Measurements from ENCODE around the gene WFDC11.
"Not testable (repeated sequence)": the region's sequence is repeated elsewhere in the genome, so short reads cannot be mapped to it uniquely, and the experiment has no call there.

Gene WFDC11

DNA sequence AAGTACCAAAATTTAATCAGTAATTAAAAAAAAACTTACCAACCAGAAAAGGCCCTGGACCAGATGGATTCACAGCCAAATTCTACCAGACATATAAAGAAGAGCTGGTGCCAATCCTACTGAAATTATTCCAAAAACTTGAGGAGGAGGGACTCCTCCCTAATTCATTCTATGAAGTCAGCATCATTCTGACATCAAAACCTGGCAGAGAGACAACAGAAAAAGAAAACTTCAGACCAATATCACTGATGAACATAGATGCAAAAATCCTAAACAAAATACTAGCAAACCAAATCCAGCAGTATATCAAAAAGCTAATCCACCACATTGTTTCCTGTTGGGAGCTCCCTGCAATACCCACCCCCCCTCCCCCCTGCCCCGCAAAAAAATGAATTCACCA lies at the start of gene WFDC11:
Gene WFDC11 (minus strand): TSS at position 101 of the 400 bp plus-strand sequence. CDS start 19,639 bp downstream, outside the sequence.
- no peak for DNase-seq (ENCODE audit: low spot score)

DNA sequence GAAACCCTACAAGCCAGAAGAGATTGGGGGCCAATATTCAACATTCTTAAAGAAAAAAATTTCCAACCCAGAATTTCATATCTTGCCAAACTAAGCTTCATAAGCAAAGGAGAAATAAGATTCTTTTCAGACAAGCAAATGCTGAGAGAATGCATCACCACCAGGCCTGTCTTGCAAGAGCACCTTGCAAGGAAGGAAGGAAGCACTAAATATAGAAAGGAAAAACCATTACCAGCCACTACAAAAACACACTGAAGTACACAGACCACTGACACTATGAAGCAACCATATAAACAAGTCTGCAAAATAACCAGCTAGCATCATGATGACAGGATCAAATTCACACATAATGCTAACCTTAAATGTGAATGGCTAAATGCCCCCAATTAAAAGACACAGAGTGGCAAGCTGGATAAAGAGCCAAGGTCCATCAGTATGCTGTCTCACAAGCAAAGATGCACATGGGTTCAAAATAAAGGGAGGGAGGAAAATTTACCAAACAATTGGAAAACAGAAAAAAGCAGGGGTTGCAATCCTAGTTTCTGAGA lies 46.2 kb upstream of the WFDC11 start:
- DNase-seq (ENCODE audit: low spot score): not testable (repeated sequence)

DNA sequence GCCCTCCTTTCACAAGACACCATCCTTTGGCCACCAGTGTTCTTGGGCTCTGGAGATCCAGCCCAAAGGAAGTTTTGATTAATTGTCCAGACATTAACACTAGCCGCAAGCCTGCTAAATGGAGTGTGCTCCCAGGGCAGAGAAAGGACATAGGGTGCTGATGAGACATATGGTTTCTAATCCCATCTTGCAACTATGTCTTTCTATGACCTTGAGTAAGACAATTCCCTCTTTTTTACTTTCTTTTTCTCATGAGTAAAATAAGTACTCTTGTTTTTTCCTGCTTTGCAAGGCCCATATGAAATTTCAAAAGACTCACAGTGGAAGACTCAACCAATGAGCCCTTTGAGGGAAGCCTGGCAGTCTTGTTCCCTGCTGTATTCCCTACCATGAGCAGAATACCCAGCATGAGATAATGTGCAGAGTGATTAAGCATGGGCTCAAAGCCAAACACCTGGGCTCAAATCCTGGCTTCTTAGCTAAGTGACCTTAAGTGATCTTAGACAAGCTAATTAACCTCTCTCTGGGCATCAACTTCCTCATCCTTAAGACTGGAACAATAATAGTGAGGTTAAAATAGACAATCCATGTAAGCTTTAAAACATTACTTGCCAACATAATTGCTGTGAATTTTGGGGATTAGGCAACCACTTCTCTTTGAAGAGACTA lies 35.1 kb upstream of the WFDC11 start, which contains the start of gene WFDC10B:
Gene WFDC10B (minus strand): TSS at position 51 of the 669 bp plus-strand sequence. CDS start 19,027 bp downstream, outside the sequence.
- no peak for DNase-seq (ENCODE audit: low spot score)

DNA sequence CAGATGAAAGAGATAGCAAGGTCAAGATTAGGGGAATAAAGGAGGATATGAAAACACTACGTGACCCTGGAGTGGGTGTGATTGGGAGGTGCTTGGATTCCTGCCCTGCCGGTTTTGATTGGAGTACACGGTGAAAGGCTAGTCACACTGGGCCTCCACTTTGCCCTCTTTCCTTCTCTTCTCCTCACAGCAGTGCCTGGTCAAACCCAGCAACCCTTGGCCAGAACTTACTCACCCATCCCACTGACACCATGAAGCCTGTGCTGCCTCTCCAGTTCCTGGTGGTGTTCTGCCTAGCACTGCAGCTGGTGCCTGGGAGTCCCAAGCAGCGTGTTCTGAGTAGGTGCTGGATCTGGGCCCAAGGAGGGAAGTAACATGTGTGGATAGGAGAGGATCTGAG lies 31.8 kb upstream of the WFDC11 start, which contains the start of gene WFDC13:
Gene WFDC13 (plus strand): TSS at position 166 of the 400 bp plus-strand sequence. CDS start 86 bp downstream, at position 252.
- DNase-seq (ENCODE audit: low spot score): no peak

DNA sequence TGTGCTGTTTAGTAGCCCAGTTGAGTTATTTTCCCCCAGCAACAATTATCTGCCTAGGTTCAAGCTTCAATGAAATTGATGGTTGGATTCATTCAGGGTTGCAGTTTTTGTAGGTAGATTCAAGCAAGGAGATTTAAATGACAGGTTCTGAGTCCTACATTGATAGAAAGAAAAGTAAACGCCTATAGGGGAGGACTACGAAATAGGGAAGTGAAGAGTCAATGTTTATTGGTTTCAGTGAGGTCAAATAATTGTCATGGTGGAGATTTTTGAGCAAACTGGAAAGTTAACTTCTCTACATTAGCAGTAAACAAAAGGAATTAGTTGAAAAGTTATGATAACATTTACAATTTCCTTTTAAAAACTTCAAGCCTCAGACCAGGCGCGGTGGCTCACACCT lies 31.1 kb upstream of the WFDC11 start:
- no peak for DNase-seq (ENCODE audit: low spot score)

DNA sequence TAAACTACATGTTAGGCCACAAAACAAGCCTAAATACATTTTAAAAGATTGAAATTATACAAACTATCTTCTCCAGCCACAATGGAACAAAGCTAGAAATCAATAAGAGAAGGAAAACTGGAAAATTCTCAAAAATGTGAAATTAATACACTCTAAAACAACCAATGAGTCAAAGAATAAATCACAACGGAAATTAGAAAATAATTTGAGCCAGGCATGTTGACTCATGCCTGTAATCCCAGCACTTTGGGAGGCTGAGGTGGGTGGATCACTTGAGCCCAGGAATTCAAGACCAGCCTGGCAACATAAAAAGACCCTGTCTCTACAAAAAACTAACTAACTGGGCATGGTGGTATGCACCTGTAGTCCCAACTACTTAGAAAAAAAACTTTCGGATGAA lies 25.5 kb upstream of the WFDC11 start:
- DNase-seq (ENCODE audit: low spot score): no peak

DNA sequence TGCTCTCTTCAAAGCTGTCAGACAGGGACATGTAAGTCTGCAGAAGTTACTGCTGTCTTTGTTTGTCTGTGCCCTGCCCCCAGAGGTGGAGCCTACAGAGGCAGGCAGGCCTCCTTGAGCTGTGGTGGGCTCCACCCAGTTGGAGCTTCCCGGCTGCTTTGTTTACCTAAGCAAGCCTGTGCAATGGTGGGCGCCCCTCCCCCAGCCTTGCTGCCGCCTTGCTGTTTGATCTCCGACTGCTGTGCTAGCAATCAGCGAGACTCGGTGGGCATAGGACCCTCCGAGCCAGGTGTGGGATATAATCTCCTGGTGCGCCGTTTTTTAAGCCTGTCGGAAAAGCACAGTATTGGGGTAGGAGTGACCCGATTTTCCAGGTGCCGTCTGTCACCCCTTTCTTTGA lies 23.3 kb upstream of the WFDC11 start:
- DNase-seq (ENCODE audit: low spot score): not testable (repeated sequence)

DNA sequence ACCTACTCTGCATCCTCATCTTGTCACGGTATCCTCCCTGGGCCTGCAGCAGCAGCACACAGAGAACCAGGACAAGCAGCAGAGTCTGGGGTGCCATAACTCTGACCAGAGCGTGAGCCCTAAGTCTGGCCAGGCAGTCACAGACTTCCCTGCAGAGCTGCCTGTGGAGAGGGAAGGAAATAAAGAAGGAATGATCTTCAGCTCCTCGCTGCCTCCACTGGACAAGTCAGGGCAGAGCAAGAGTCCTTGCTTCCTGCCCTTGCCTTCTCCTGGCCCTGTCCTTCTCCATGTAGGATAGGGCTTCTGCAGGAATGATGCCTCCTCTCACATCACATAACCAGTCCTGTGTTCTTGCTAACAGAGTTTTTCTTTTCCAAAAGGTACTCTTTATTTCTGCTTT lies 15.9 kb upstream of the WFDC11 start:
- no peak for DNase-seq (ENCODE audit: low spot score)

DNA sequence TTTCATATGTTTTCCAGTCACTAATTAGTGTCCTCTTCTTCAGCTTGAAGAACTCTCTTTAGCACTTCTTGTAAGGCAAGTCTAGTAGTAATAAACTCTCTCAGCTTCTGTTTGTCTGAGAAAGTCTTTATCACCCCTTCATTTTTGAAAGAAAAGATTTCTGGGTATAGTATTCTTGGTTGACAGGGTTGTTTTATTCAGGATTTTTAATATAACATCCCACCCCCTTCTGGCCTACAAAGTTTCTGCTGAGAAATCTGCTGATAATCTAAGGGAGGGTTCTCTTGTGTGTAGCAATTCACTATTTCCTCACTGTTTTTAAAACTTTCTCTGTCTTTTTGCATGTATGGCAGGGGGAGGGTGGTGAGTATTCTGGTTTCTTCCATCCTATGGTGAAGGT lies 9.6 kb upstream of the WFDC11 start:
- DNase-seq (ENCODE audit: low spot score): no peak

DNA sequence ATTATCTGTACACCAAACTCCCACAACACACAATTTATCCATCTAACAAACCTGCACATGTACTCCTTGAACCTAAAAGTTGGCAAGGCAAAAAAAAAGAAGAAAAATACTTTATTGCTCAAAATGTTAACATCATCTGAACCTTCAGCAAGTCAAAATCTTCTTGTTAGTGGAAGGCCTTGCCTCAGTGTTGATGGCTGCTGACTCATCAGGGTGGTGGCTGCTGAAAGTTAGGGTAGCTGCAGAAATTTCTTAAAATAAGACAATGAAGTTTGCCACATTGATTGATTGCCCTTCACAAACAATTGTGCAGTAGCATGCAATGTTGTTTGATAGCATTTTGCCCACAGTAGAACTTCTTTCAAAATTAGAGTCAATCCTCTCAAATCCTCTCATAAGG lies 2.7 kb upstream of the WFDC11 start:
- DNase-seq (ENCODE audit: low spot score): no peak

DNA sequence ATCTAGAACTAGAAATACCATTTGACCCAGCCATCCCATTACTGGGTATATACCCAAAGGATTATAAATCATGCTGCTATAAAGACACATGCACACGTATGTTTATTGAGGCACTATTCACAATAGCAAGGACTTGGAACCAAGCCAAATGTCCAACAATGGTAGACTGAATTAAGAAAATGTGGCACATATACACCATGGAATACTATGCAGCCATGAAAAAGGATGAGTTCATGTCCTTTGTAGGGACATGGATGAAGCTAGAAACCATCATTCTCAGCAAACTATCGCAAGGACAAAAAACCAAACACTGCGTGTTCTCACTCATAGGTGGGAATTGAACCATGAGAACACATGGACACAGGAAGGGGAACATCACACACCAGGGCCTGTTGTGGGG lies 13.0 kb downstream of the WFDC11 start:
- not testable (repeated sequence) for DNase-seq (ENCODE audit: low spot score)

DNA sequence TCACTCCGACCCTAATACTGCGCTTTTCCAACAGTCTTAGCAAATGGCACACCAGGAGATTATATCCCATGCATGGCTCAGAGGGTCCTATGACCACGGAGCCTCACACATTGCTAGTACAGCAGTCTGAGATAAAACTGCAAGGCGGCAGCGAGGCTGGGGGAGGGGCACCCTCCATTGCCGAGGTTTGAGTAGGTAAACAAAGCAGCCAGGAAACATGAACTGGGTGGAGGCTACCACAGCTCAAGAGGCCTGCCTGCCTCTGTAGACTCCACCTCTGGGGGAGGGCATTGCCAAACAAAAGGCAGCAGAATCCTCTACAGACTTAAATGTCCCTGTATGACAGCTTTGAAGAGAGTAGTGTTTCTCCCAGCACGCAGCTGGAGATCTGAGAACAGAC lies 18.3 kb downstream of the WFDC11 start:
- DNase-seq (ENCODE audit: low spot score): not testable (repeated sequence)

DNA sequence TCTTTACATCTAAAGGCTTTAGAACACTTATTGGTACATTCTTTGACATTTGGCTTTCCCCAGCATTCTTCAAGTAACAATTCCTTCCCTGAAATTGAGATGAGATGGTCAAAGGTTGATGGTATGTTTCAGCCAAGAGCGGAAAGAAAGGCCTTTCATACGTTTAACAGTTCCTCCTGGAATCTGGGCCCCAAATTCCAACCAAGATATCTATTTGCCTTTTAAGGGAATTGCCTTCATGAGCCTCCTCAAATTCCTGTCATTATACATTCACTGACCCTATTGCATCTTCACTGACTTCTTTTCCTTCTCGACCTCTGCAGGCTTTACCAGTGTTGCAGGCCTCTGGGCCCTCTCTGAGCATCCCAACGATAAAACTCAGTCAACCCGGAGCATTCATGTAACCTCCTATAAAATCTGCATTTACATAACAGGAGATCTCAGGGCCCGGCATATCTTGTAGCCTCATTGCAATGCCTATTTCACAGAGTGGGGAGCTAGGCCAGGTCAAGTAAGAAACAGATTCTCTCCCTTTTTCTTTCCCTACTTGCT lies 20.7 kb downstream of the WFDC11 start:
- DNase-seq (ENCODE audit: low spot score): no peak

DNA sequence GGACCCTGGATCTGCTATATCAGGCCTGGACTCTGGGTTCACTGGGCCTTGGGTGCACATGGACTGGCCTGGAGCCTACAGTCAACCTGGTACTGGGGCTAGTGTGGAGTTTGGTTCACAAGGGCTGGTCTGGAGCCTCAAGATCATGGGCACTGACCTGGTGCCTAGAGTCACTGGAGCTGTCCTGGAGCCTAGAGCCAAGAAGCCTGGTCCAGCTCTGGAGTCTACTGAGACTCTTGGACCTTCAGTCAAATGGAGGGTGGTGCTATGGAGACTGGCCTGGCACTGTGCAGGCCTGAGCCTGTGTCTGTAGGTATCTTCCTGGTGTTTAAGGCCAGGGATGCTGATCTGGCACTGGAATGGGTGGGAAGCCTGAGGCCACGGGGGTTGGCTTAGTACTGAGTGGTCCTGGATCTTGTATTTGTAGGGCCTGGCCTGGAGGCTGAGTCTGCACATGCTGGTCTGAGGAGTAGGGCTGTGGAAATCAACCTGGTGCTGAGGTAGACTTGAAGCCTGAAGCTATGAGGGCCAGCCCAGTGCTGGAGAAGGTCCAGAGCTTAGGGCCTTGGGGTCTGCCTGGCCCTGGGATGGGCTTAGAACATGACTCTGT lies 22.5 kb downstream of the WFDC11 start:
- DNase-seq (ENCODE audit: low spot score): no peak

DNA sequence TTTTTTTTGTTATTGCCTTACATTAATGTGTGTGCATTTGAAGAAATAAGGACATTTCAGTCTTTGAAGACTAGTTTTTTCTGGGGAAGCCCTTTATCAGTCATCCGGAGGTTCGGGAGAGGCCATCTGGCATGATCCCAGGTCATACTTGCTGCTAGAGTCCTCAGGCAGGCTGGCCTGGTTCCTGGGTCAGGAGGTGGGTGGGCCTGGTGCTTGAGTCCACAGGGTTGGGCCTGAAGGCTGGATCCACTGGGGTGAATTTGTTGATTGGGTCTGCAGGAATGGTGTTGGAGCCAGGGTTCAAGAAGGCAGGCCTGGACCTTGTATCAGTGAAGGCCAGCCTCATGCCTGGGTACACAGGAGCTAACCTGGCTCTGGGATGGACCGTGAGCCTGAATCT lies 23.2 kb downstream of the WFDC11 start:
- no peak for DNase-seq (ENCODE audit: low spot score)

DNA sequence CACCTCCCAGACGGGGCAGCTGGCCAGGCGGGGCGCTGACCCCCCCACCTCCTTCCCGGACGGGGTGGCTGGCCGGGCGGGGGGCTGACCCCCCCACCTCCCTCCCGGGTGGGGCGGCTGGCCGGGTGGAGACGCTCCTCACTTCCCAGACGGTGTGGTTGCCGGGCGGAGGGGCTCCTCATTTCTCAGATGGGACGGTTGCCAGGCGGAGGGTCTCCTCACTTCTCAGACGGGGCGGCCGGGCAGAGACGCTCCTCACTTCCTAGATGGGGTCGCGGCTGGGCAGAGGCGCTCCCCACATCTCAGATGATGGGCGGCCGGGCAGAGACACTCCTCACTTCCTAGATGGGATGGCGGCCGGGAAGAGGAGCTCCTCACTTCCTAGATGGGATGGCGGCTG lies 24.2 kb downstream of the WFDC11 start:
- DNase-seq (ENCODE audit: low spot score): not testable (repeated sequence)

DNA sequence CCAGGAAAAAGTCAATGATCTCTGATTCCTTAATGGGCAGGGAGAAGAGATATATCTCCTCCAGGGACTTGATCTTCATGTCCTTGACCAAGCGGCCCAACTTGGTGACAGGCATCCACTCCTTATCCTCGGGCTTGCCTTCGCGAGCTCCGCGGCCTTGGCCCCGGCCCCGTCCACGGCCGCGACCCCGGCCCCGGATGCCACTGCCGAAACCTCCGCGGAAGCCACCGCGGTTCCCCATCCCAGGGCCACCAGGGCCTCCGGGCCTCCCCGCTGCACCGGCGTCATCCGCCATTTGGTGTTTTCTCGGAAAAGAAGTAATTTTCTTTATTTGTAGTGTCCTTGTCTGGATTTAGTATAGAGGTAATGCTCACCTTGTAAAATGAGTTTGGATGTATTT lies 29.0 kb downstream of the WFDC11 start:
- DNase-seq (ENCODE audit: low spot score): not testable (repeated sequence)

DNA sequence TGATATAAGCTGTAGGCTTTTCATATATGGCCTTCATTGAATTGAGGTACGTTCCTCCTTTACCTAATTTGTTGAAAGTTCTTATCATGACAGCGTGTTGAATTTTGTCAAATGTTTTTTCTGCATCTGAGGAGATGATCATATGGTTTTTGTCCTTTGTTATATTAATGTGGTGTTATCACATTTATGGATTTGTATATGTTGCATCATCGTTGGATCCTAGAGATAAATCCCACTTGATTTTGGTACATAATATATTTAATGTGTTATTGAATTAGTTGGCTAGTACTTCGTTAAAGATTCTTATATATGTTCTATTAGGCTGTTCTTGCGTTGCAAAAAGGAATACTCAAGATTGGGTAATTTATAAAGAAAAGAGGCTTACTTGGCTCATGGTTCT lies 30.4 kb downstream of the WFDC11 start:
- DNase-seq (ENCODE audit: low spot score): no peak

DNA sequence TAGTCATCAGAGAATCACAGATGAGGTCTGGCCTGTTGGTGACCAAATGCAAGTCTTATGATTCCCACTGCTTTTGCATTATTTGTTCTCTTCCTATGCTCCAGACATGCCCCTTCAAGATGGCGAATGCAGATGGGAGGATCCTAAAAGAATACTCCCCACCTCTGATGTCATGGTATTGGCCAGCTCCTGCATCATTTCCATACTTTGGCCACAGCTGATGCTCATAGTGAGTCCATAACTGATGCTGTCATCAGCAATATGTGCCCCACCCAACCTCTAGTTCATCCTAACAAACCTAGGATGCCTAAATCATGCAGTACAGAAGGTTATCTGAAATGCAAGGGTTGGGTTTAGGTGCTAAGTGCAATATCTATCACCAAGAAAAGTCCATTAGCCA lies 33.5 kb downstream of the WFDC11 start:
- no peak for DNase-seq (ENCODE audit: low spot score)

DNA sequence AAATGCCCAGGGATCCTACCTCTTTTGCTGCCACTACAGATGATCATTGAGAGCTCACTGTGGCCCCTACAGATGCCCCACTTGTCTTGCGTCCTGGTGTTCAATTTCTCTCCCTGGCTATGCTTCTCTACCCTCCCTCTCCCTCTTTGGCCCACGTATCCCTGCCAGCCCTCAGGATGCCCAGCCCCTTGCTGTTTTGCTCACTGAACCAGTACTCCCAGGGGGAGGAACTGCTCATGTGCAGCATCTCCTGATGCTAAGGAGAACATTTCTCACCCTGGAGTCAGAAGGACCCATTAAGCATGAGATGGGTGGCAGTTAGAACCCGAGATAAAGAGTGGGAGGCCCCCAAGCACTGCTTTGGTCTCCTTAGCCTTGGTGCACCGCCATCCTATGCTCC lies 38.9 kb downstream of the WFDC11 start, which contains the start of gene WFDC9:
Gene WFDC9 (minus strand): TSS at position 101 of the 400 bp plus-strand sequence. CDS start 21,103 bp downstream, outside the sequence.
- DNase-seq (ENCODE audit: low spot score): no peak

DNA sequence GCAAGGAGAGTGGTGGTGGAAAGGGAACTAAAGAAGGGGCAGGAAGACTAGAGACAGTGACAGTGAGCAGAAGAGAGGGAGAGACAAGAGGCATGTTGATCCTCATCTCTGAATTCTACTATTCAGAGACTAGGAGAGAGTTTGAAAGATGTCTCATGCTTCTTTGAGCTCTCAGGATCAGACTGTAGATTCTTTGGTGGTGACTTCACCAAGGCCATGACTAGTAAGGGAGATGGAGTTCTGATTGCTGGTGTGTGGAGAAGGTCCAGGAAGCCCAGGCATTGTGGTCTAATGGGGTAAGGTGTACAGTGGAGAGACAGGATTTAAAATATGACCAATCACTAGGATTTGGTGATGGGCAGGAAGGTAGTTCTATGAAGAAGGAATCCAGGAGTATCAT lies 39.7 kb downstream of the WFDC11 start:
- DNase-seq (ENCODE audit: low spot score): no peak

DNA sequence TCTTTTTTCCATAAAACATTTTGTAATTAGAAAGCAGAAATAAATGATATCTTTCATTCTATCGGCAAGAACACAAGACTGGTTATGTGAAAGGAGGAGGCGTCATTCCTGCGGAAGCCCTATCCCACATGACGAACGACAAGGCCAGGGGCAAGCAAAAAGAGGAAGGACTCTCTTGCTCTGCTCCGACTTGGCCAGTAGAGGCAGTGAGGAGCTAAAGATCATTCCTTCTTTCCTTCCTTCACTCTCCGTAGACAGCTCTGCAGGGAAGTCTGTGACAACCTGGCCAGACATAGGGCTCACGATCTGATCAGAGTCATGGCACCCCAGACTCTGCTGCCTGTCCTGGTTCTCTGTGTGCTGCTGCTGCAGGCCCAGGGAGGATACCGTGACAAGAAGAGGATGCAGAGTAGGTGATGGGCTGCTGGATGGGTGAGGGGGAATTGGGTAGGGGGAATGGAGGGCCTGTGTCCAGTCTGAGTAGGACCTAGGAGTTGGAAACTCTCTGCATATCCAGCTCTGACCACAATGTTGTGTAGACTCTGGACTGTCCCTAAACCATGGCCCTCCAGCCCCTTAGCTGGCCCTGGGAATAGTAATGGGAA lies 40.4 kb downstream of the WFDC11 start, which contains the start of gene WFDC10A:
Gene WFDC10A (plus strand): TSS at position 244 of the 605 bp plus-strand sequence. CDS start 75 bp downstream, at position 319.
- DNase-seq (ENCODE audit: low spot score): peak; percentile 16
